SHP77 (cell line): ENCODE results near the gene TGFA.
A peak's percentile ranks its signal among the peaks of the same experiment; 100 is the strongest.
"Not testable (repeated sequence)": the region's sequence is repeated elsewhere in the genome, so short reads cannot be mapped to it uniquely, and the experiment has no call there.

ENCODE experiments used
- DNase-seq, 2 experiments: peaks; one replicate each; lab custom pipeline; 2025; lab: John Stamatoyannopoulos, UW

TGFA gene

GRCh38 chr2:70498054-70498453 is 55.6 kb downstream of the TGFA start:
- peak; percentile 18 for DNase-seq

GRCh38 chr2:70496819-70497218 is 56.8 kb downstream of the TGFA start:
- no peak for DNase-seq

- no peak for DNase-seq
Observed at GRCh38 chr2:70494293-70494886, 59.2 kb downstream of the TGFA start.

GRCh38 chr2:70490381-70490780 is 63.2 kb downstream of the TGFA start:
- no peak for DNase-seq

- no peak for DNase-seq
Observed at GRCh38 chr2:70489165-70489564, 64.5 kb downstream of the TGFA start.

- DNase-seq = no peak
Observed at GRCh38 chr2:70484086-70484485, 69.5 kb downstream of the TGFA start.

- DNase-seq = no peak
Observed at GRCh38 chr2:70482401-70482800, 71.2 kb downstream of the TGFA start.

GRCh38 chr2:70480468-70480867 is 73.2 kb downstream of the TGFA start:
- DNase-seq = no peak

- no peak for DNase-seq
Observed at GRCh38 chr2:70479816-70480215, 73.8 kb downstream of the TGFA start.

- no peak for DNase-seq
Observed at GRCh38 chr2:70477441-70477844, 76.2 kb downstream of the TGFA start.

- no peak for DNase-seq
Observed at GRCh38 chr2:70475266-70475665, 78.4 kb downstream of the TGFA start.

- no peak for DNase-seq
Observed at GRCh38 chr2:70474256-70474848, 79.3 kb downstream of the TGFA start.

GRCh38 chr2:70473101-70473722 is 80.4 kb downstream of the TGFA start:
- no peak for DNase-seq

GRCh38 chr2:70472221-70472890 is 81.3 kb downstream of the TGFA start:
- DNase-seq = no peak

GRCh38 chr2:70471129-70471528 is 82.5 kb downstream of the TGFA start:
- DNase-seq = no peak

- no peak for DNase-seq
Observed at GRCh38 chr2:70469961-70470360, 83.7 kb downstream of the TGFA start.

GRCh38 chr2:70469435-70469834 is 84.2 kb downstream of the TGFA start:
- DNase-seq = no peak

- DNase-seq = no peak
Observed at GRCh38 chr2:70468878-70469277, 84.7 kb downstream of the TGFA start.

- no peak for DNase-seq
Observed at GRCh38 chr2:70467831-70468779, 85.5 kb downstream of the TGFA start.

GRCh38 chr2:70467237-70467636 is 86.4 kb downstream of the TGFA start:
- no peak for DNase-seq

- DNase-seq = not testable (repeated sequence)
Observed at GRCh38 chr2:70466647-70467046, 87.0 kb downstream of the TGFA start.

GRCh38 chr2:70463997-70464396 is 89.6 kb downstream of the TGFA start:
- no peak for DNase-seq
